Subcutaneous abdominal adipose tissue (tissue), 5 donors: ENCODE measurements around the gene EME2.
A peak's percentile ranks its signal among the peaks of the same experiment; 100 is the strongest.

ENCODE experiments used
- H3K27ac ChIP-seq: one replicate; pipeline ENCODE4 v1.7.0; 2013; ENCODE audit warnings: low read depth, mild to moderate bottlenecking, inconsistent platforms, low read length, moderate library complexity
- H3K27me3 ChIP-seq, 5 donors: one replicate each; pipeline ENCODE4 v1.7.0; 2013; ENCODE audit warnings: low read length in 5 of 5, inconsistent platforms in 1 of 5; ENCODE audit not compliant: control insufficient read depth in 5 of 5, insufficient read depth in 4 of 5
- H3K36me3 ChIP-seq, 5 donors: one replicate each; pipeline ENCODE4 v1.7.0; 2013; ENCODE audit warnings: low read length in 5 of 5; ENCODE audit not compliant: control insufficient read depth in 5 of 5, insufficient read depth in 5 of 5
- H3K4me1 ChIP-seq, 5 donors: one replicate each; pipeline ENCODE4 v1.7.0; 2013; ENCODE audit warnings: low read length in 5 of 5, mild to moderate bottlenecking in 3 of 5, moderate library complexity in 1 of 5; ENCODE audit not compliant: control insufficient read depth in 5 of 5, insufficient read depth in 5 of 5
- H3K4me3 ChIP-seq, 5 donors: one replicate each; pipeline ENCODE4 v1.7.0; 2013; ENCODE audit warnings: low read length in 5 of 5, low read depth in 1 of 5
- H3K9ac ChIP-seq, 5 donors: one replicate each; pipeline ENCODE4 v1.7.0; 2013; ENCODE audit warnings: low read length in 5 of 5, mild to moderate bottlenecking in 4 of 5, moderate library complexity in 3 of 5
- H3K9me3 ChIP-seq, 5 donors: one replicate each; pipeline ENCODE4 v1.7.0; 2013; ENCODE audit warnings: low read length in 5 of 5; ENCODE audit not compliant: control insufficient read depth in 5 of 5
- donor health status: healthy.
- donor health status: healthy.
- donor health status: healthy.
- donor health status: healthy.
- donor health status: healthy.

Gene EME2

DNA sequence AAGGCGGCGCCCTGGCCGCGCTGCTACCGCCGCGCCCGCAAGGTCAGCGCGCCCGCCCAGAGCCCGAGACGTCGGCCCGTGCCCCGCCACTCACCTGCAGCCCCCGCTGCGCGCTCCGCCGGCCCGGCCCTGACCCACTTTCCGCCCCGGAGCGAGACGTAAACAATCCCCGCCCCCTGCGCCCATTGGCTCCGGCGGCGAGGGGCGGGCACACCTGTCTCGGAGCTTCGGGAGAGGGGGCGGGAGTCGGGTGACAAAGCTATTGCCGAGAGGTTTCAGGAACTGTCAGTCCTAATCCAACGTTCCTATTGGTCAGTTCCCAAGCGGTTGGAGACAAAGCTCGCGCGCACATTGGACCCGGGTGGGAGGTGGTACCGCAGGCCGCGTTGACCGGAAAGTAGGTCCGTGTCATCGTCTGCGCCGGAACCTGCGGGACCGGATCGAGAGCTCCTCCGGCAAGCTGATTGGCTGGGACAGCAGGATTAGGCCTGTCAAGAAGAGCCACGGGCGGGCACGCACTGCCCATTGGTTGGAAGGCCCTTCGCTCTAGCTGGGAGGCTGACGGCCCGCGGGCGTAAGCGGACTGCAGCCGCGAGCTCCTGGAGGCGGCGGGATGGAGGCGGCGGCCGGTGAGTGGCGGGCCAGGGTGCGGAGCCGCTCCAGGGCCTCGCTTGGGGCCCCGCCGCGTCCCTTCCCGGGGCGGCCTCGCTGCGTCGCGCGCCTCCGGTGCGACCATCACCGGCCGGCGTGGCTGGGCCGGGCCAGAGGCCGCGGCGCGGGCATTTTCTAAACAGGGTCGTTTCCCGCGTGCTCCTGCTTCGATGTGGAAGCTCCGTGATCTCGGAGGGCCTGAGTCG is 10.0 kb downstream of the EME2 start, which contains the start of the genes NUBP2 and SPSB3:
Gene NUBP2 (plus strand): TSS at position 553 of the 857 bp plus-strand sequence. CDS start 61 bp downstream, at position 614.
Gene SPSB3 (minus strand): TSS at position 164 of the 857 bp plus-strand sequence. CDS start 1,088 bp downstream, outside the sequence.
- H3K27ac ChIP-seq = peak within 1 kb of the TSS; percentile 80
- H3K9me3 ChIP-seq = no peaks in the 10 kb centered on the region
- peak within 1 kb of the TSS; percentile 79 to 86 (median 83) for H3K4me3 ChIP-seq
- peak within 1 kb of the TSS; percentile 68 to 88 (median 83) for H3K9ac ChIP-seq
- peaks cover 0 to 51% (median 36%) of the 10 kb centered on the region in 5 donors for H3K36me3 ChIP-seq
- H3K4me1 ChIP-seq = peaks cover 0 to 44% (median 34%) of the 10 kb centered on the region in 5 donors
- no peaks in the 10 kb centered on the region for H3K27me3 ChIP-seq

DNA sequence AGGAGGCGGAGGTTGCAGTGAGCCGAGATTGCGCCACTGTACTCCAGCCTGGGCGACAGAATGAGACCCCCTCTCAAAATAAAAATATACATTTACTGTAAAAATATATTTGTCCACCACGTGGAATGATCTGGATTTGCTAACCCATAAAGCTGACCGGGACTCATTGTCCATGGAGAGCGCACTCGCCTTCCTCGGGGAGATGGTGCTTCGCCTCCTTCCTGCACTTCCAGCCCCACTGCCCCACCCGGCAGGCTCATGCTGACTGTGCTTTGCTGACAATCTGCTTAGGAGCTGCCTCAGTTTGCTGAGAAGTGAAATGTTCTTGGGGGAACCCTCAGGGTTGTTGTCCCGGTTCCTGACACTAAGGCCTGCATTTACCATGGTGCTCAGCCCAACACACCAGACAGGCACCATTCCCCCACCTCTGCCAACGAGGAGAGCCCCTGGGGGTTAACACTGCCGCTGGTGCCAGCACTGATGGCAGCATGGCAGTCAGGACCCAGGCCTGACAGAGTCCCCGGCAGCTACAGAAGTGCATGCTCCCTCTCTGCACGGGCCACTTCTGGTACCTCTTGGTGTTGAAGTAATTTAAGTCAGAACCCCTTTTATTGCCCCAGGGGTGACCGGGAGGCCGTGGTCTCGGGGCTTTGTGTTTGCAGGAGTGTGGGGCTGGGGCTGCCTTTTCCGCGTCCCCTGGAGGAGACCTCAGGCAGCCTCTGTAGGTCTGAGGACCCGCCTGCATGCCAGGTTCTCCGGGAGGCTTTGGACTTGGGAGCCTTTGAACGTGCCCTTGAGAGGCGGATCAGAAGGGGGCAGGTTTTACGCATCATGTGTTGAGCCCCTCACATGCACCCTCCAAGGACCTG is 12.6 kb downstream of the EME2 start:
- Histone ChIP-seq H3K27me3 (no peaks in the 10 kb centered on the region), H3K36me3 (peaks cover 0 to 54% (median 40%) of the 10 kb centered on the region in 5 donors)

DNA sequence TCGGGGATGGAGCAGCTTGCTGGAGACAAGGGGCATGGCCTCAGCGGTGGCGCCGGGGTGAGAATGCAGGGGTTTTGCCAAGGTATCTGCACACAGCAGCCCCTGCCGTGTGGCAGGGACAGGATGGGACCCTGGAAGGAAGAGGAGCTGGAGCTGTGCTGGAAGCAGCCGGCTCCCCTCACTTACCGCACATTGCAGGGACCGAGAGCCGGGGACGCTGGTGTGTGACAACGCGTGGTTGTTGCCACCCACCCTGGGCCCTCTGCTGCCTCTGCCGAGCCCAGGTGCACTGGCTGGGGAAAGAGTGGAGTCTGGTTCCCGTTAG is 13.2 kb downstream of the EME2 start:
- no peak overlapping the region for H3K27ac ChIP-seq
- H3K27me3 ChIP-seq = no peaks in the 10 kb centered on the region
- H3K4me1 ChIP-seq = peaks cover 0 to 34% (median 28%) of the 10 kb centered on the region in 5 donors
- H3K9me3 ChIP-seq = no peaks in the 10 kb centered on the region
- peak overlapping the region in 1 of 5 donors; percentile 1 for H3K9ac ChIP-seq
- no peak overlapping the region for H3K4me3 ChIP-seq
- H3K36me3 ChIP-seq = peaks cover 0 to 58% (median 40%) of the 10 kb centered on the region in 5 donors

More for the DNA sequence above, 12.6 kb downstream of the EME2 start:
- Histone ChIP-seq H3K9ac (peak overlapping the region in 1 of 5 donors; percentile 1), H3K4me1 (peaks cover 0 to 40% (median 31%) of the 10 kb centered on the region in 5 donors), H3K9me3 (no peaks in the 10 kb centered on the region), H3K4me3 (no peak overlapping the region), H3K27ac (no peak overlapping the region)

GRCh38 chr16:1786242-1787055 is 13.8 kb downstream of the EME2 start:
- no peak overlapping the region for H3K27ac ChIP-seq

GRCh38 chr16:1787056-1787321 is 14.4 kb downstream of the EME2 start:
- H3K4me1 ChIP-seq = peaks cover 0 to 22% (median 16%) of the 10 kb centered on the region in 5 donors
- no peak overlapping the region for H3K9ac ChIP-seq
- no peaks in the 10 kb centered on the region for H3K9me3 ChIP-seq
- H3K27ac ChIP-seq = no peak overlapping the region
- no peak overlapping the region for H3K4me3 ChIP-seq
- H3K27me3 ChIP-seq = no peaks in the 10 kb centered on the region
- peaks cover 0 to 66% (median 43%) of the 10 kb centered on the region in 5 donors for H3K36me3 ChIP-seq

More at GRCh38 chr16:1786242-1787055, 13.8 kb downstream of the EME2 start:
- Histone ChIP-seq H3K9me3 (no peaks in the 10 kb centered on the region), H3K4me1 (peaks cover 0 to 27% (median 22%) of the 10 kb centered on the region in 5 donors), H3K27me3 (no peaks in the 10 kb centered on the region), H3K36me3 (peaks cover 0 to 60% (median 39%) of the 10 kb centered on the region in 5 donors), H3K9ac (no peak overlapping the region), H3K4me3 (no peak overlapping the region)

- no peaks in the 10 kb centered on the region for H3K27me3 ChIP-seq
- no peak overlapping the region for H3K27ac ChIP-seq
- peaks cover 0 to 22% (median 16%) of the 10 kb centered on the region in 5 donors for H3K4me1 ChIP-seq
- H3K36me3 ChIP-seq = peaks cover 0 to 66% (median 43%) of the 10 kb centered on the region in 5 donors
- no peak overlapping the region for H3K9ac ChIP-seq
- no peak overlapping the region for H3K4me3 ChIP-seq
- H3K9me3 ChIP-seq = no peaks in the 10 kb centered on the region
Observed at GRCh38 chr16:1787322-1788094, 14.9 kb downstream of the EME2 start.

- Histone ChIP-seq H3K4me3 (no peak overlapping the region), H3K9ac (no peak overlapping the region), H3K27me3 (no peaks in the 10 kb centered on the region), H3K27ac (no peak overlapping the region), H3K36me3 (peaks cover 0 to 66% (median 43%) of the 10 kb centered on the region in 5 donors), H3K4me1 (peaks cover 0 to 20% (median 15%) of the 10 kb centered on the region in 5 donors), H3K9me3 (no peaks in the 10 kb centered on the region)
Observed at GRCh38 chr16:1788095-1788707, 15.6 kb downstream of the EME2 start.

- H3K27ac ChIP-seq = no peak overlapping the region
- H3K4me1 ChIP-seq = peaks cover 0 to 16% (median 10%) of the 10 kb centered on the region in 5 donors
- peaks cover 0 to 66% (median 43%) of the 10 kb centered on the region in 5 donors for H3K36me3 ChIP-seq
- no peak overlapping the region for H3K4me3 ChIP-seq
- H3K27me3 ChIP-seq = no peaks in the 10 kb centered on the region
- H3K9me3 ChIP-seq = no peaks in the 10 kb centered on the region
- no peak overlapping the region for H3K9ac ChIP-seq
Observed at GRCh38 chr16:1788708-1789100, 16.1 kb downstream of the EME2 start.
